Parathyroid adenoma (tissue), 2 donors: ENCODE measurements around the gene SNTG2.

Experiments used
- H2AFZ ChIP-seq: fragments of 300-600 bp; sonication (generic); one replicate; pipeline ENCODE4 v1.7.0; 2017; ENCODE audit warnings: antibody characterized with exemption, mild to moderate bottlenecking
- H3K27ac ChIP-seq: fragments of 300-600 bp; sonication (generic); one replicate; pipeline ENCODE4 v1.7.0; 2017
- H3K27me3 ChIP-seq: fragments of 300-600 bp; sonication (generic); one replicate; pipeline ENCODE4 v1.7.0; 2017; ENCODE audit warnings: low read length; ENCODE audit not compliant: control insufficient read depth, insufficient read depth
- H3K36me3 ChIP-seq: fragments of 300-600 bp; sonication (generic); one replicate; pipeline ENCODE4 v1.7.0; 2017; ENCODE audit warnings: low read length; ENCODE audit not compliant: control insufficient read depth, insufficient read depth
- H3K4me1 ChIP-seq: fragments of 300-600 bp; sonication (generic); one replicate; pipeline ENCODE4 v1.7.0; 2017; ENCODE audit warnings: control low read depth
- H3K4me2 ChIP-seq: fragments of 300-600 bp; sonication (generic); one replicate; pipeline ENCODE4 v1.7.0; 2017; ENCODE audit warnings: low read length
- H3K4me3 ChIP-seq: fragments of 300-600 bp; sonication (generic); one replicate; pipeline ENCODE4 v1.7.0; 2017; ENCODE audit warnings: low read depth, low read length
- H3K79me2 ChIP-seq: fragments of 300-600 bp; sonication (generic); one replicate; pipeline ENCODE4 v1.7.0; 2017; ENCODE audit warnings: control low read depth
- H3K9ac ChIP-seq: fragments of 300-600 bp; sonication (generic); one replicate; pipeline ENCODE4 v1.7.0; 2017; ENCODE audit warnings: mild to moderate bottlenecking
- H3K9me3 ChIP-seq: fragments of 300-600 bp; sonication (generic); one replicate; pipeline ENCODE4 v1.7.0; 2017; ENCODE audit warnings: low read length; ENCODE audit not compliant: control insufficient read depth
- CTCF ChIP-seq: fragments of 300-600 bp; sonication (generic); IDR thresholded peaks from one replicate; pipeline ENCODE4 v1.7.0; 2017; ENCODE audit warnings: antibody characterized with exemption, mild to moderate bottlenecking
- donor health status: primary hyperparathyroidism.

The SNTG2 gene

GRCh38 chr2:950080-950966 lies at the start of gene SNTG2:
Gene SNTG2, plus strand, starts transcription at chr2:950849. Its CDS starts 148 bp downstream, at chr2:950997.
- no peak for TF ChIP-seq CTCF
- H3K9me3 ChIP-seq = no peaks in the 10 kb centered on the region
- H3K4me2 ChIP-seq = peak within 1 kb of the TSS; percentile 66
- H3K27me3 ChIP-seq = no peaks in the 10 kb centered on the region
- peak within 1 kb of the TSS; percentile 52 for H2AFZ ChIP-seq
- no peaks in the 10 kb centered on the region for H3K36me3 ChIP-seq
- no peak within 1 kb of the TSS for H3K27ac ChIP-seq
- H3K79me2 ChIP-seq = no peaks in the 10 kb centered on the region
- no peaks in the 10 kb centered on the region for H3K4me1 ChIP-seq
- H3K4me3 ChIP-seq = peak within 1 kb of the TSS; percentile 35
- no peak within 1 kb of the TSS for H3K9ac ChIP-seq

- no peak for TF ChIP-seq CTCF
- H3K27me3 ChIP-seq = no peaks in the 10 kb centered on the region
- H2AFZ ChIP-seq = no peak overlapping the region
- H3K4me1 ChIP-seq = no peaks in the 10 kb centered on the region
- no peak overlapping the region for H3K27ac ChIP-seq
- H3K4me2 ChIP-seq = no peak overlapping the region
- H3K79me2 ChIP-seq = no peaks in the 10 kb centered on the region
- H3K9me3 ChIP-seq = no peaks in the 10 kb centered on the region
- no peak overlapping the region for H3K9ac ChIP-seq
- no peaks in the 10 kb centered on the region for H3K36me3 ChIP-seq
- H3K4me3 ChIP-seq = no peak overlapping the region
Observed at GRCh38 chr2:902584-902983, 48.1 kb upstream of the SNTG2 start.

GRCh38 chr2:903223-903900 lies 47.3 kb upstream of the SNTG2 start:
- H3K9ac ChIP-seq = no peak overlapping the region
- H3K27me3 ChIP-seq = no peaks in the 10 kb centered on the region
- no peaks in the 10 kb centered on the region for H3K4me1 ChIP-seq
- no peaks in the 10 kb centered on the region for H3K79me2 ChIP-seq
- no peaks in the 10 kb centered on the region for H3K9me3 ChIP-seq
- no peak overlapping the region for H3K4me2 ChIP-seq
- no peaks in the 10 kb centered on the region for H3K36me3 ChIP-seq
- H2AFZ ChIP-seq = no peak overlapping the region
- H3K4me3 ChIP-seq = no peak overlapping the region
- no peak for TF ChIP-seq CTCF
- H3K27ac ChIP-seq = no peak overlapping the region

GRCh38 chr2:904246-905024 lies 46.2 kb upstream of the SNTG2 start:
- Histone ChIP-seq H3K9me3 (no peaks in the 10 kb centered on the region), H3K27ac (no peak overlapping the region), H3K4me3 (no peak overlapping the region), H3K4me1 (no peaks in the 10 kb centered on the region), H2AFZ (no peak overlapping the region), H3K79me2 (no peaks in the 10 kb centered on the region), H3K4me2 (no peak overlapping the region), H3K36me3 (no peaks in the 10 kb centered on the region), H3K27me3 (no peaks in the 10 kb centered on the region), H3K9ac (no peak overlapping the region)
- no peak for TF ChIP-seq CTCF
